Coronary artery (tissue), 2 donors: Measurements from ENCODE around the gene TMPRSS7.

Experiments used
- DNase-seq: peaks from one replicate; pipeline ENCODE4 v3.0.0-alpha.2; 2017; ENCODE audit warnings: low spot score
- H3K27ac ChIP-seq, 2 donors: fragments of 200-600 bp; sonication (generic); one replicate each; pipeline ENCODE4 v1.5.1; 2016 to 2019
- H3K4me3 ChIP-seq: fragments of 200-600 bp; sonication (generic); 2 replicates; pipeline ENCODE4 v1.5.1; 2016; ENCODE audit warnings: mild to moderate bottlenecking, moderate library complexity
- TF ChIP-seq, protein P1 (sequence below): fragments of 200-600 bp; sonication (generic); IDR thresholded peaks from one replicate; pipeline ENCODE4 v1.5.1; 2019; ENCODE audit warnings: antibody characterized with exemption

The TMPRSS7 gene

DNA sequence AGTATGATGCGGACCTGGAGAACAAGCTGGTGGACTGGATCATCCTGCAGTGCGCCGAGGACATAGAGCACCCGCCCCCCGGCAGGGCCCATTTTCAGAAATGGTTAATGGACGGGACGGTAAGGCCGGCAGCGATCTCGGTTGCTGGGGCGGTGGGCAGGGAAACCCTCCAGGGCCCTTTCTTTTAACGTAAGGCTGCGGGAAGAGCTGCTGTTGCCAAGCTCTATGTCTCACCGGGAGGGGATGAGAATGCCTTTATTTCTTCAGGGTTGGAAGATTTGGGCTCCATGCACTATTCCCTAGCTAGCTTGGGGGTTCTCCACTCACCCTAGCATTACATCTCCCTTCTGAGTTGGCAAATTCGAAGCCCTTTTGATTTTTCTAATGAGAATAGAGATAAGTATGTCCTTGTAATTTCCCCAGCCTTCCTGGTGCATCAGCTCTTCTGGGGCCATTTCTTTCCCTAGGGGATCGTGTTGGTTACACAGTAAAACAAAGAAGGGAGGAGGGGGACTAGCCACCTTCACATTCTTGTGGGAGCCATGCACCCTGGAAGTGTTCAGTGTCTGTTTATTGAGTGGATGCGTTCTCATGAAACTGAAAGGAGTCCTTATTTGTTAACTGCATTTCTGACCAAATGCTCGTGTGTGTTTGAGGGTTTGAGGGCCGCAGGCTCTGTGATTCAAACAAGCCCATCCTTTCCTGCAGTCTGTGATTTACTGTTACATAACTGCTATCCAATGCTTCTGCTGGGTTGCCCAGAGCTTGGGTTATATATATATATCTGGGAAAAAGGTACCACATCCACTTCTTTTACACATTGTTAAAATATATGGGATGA is 34.8 kb upstream of the TMPRSS7 start:
- Histone ChIP-seq H3K4me3 (peak overlapping the region; percentile 70), H3K27ac (no peak overlapping the region)
- DNase-seq, result no peak
- TF ChIP-seq, protein P1, sequence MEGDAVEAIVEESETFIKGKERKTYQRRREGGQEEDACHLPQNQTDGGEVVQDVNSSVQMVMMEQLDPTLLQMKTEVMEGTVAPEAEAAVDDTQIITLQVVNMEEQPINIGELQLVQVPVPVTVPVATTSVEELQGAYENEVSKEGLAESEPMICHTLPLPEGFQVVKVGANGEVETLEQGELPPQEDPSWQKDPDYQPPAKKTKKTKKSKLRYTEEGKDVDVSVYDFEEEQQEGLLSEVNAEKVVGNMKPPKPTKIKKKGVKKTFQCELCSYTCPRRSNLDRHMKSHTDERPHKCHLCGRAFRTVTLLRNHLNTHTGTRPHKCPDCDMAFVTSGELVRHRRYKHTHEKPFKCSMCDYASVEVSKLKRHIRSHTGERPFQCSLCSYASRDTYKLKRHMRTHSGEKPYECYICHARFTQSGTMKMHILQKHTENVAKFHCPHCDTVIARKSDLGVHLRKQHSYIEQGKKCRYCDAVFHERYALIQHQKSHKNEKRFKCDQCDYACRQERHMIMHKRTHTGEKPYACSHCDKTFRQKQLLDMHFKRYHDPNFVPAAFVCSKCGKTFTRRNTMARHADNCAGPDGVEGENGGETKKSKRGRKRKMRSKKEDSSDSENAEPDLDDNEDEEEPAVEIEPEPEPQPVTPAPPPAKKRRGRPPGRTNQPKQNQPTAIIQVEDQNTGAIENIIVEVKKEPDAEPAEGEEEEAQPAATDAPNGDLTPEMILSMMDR, result no peak

DNA sequence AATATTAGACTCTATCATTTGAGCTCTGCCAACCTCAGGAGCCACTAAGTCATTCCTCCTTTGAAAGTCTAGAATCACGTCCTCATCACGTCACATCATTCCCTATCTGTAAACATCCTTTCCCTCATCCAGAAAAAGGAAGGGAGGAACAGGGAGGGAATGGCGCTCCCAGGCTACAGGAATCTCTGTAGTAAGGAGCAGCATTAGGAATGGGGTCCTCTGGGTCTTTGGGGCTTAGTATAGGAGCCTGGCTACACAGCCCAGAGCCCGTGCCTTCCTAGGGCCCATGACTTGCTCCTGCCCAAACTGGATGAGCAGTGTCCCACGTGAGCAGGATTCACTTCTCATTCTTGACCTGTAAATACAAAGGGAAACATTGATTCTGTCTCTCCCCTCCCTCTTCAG is 34.2 kb upstream of the TMPRSS7 start:
- no peak overlapping the region for H3K27ac ChIP-seq
- no peak overlapping the region for H3K4me3 ChIP-seq
- TF ChIP-seq, protein P1, result no peak
- DNase-seq, result no peak

DNA sequence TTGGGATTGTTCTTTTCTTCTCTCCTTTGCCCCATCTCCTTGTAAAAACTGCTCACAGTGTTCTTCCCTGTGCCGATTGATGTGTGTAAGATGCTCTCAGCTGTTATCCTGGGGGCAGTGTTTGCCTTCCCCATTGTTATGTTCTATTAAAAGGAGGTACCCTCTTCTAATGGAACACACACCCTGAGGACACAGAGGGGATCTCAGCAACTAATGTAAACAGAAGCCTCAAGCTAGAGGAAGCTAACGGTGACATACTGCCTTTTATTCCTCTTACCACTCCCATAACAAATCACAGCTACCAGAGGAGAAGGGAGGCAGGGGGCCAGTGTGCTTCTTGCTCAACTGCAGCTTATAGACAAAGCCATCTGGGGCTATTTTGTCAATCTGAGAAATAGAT is 33.6 kb upstream of the TMPRSS7 start:
- DNase-seq, result no peak
- Histone ChIP-seq H3K4me3 (no peak overlapping the region), H3K27ac (no peak overlapping the region)
- TF ChIP-seq, protein P1, result no peak

DNA sequence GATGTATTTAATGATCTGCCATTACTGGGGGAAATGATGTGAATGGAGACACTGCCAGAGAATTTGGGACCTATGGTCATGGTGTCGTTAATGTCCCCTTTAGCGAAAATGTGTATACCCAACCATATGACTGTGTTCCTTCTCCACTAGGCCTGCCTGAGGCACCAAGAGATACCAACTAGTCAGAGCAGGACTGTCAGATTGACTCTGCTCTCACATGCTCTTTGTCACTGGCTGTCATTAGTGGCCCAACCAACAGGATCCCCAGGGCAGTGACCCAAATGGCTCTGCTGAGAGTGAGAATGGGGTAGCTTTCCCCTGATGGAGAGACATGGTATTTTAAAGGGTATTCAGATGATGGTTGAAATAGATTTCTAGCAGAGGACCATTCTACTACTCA is 33.0 kb upstream of the TMPRSS7 start:
- Histone ChIP-seq H3K27ac (no peak overlapping the region), H3K4me3 (no peak overlapping the region)
- DNase-seq, result no peak
- TF ChIP-seq, protein P1, result no peak

DNA sequence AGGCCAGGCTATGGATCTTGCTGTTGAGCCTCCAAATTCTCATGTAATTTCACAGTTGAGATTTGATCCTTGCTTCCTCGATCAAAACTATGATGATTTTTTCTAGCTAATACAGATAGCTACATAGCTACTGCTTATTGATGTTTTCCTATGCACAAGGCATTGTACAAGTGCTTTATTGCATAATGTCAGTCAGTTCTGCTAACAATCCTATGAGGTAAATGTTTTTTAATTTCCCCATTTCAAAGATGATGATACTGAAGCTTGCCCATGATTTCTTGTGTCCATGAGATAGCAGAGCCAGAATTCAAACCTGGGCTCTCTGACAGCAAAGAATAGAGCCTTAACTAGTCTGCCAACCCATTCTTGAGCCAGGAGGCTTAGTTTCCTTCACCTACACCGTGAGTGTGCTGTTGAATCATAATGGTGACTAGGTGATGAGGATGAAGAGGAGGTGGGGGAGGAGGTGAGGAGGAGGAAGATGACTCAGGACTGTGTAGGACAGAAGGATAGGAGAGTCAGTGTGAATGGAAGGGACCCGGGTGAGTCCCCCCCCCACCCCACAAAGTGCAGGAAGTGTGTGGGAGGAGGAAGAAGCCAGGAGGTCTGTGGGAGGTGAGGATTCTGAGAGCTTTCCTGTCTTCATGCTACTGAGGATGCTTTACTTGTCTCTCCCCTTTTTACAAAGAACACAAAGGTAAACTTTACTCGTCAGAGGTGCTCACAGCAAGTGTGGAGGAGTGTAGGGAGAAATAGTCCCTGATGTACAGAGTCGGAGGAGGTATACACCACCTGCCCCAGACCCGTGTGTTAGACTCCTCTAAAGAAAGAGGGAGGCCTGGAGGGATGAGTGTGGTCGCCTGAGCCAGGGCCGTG is 32.2 kb upstream of the TMPRSS7 start:
- TF ChIP-seq, protein P1, result no peak
- Histone ChIP-seq H3K4me3 (no peak overlapping the region), H3K27ac (no peak overlapping the region)
- DNase-seq, result no peak

DNA sequence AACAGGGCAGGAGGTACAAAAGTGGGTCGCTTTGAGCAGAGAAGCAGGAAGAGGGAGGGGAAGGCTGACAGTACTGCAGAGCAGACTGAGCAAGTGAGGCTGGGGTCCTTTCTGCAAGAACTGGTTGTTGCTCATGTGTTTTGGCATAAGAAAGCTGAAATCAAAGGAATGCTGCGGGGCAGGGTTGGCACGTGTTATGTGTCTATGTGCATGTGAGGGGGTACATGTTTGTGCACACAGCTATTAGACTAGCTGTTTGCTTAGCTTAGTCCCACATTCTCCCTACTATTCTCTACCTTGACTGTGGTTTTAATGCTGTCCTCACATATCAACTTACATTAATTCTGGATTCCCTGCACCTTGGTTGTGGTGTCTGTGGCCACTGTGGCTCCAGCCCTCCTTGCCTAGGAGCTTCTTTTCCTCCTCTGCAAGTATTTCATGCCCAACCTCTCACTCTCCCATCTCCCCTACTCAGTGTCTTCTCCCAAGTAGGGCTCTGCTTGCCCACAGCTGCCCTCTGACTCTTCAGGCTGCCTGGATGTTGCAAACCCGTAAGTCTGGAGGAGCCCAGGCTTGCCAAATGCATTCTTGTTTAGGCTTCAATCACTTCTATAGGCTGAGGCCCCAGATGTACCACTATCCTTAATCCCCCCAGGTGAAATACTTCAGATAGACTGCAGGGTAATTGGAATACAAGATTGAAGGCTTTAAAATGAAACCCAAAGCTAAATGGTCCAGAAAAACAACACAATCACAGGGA is 31.0 kb upstream of the TMPRSS7 start:
- H3K4me3 ChIP-seq, result no peak overlapping the region
- TF ChIP-seq, protein P1, result no peak
- H3K27ac ChIP-seq, result no peak overlapping the region
- DNase-seq, result no peak
